OCI-M2 (cell line): Measurements from ENCODE around the gene STARD13.

ENCODE experiments used
- DNase-seq: peaks from one replicate; lab custom pipeline; 2025; ENCODE audit not compliant: unreplicated experiment; lab: John Stamatoyannopoulos, UW

The STARD13 gene

GRCh38 chr13:33310245-33311038 is 24.9 kb upstream of the STARD13 start:
- no peak for DNase-seq

GRCh38 chr13:33308863-33309262 is 23.3 kb upstream of the STARD13 start:
- no peak for DNase-seq

- DNase-seq: no peak
These were observed 22.3 kb upstream of the STARD13 start for GRCh38 chr13:33307843-33308242.

GRCh38 chr13:33303855-33304597 is 18.5 kb upstream of the STARD13 start:
- no peak for DNase-seq

- no peak for DNase-seq
These were observed 14.1 kb upstream of the STARD13 start for GRCh38 chr13:33299626-33300025.

- DNase-seq: no peak
These were observed 11.4 kb upstream of the STARD13 start for GRCh38 chr13:33296793-33297425.

- no peak for DNase-seq
These were observed 7.2 kb upstream of the STARD13 start for GRCh38 chr13:33292712-33293111.

- DNase-seq: no peak
These were observed 4.9 kb upstream of the STARD13 start for GRCh38 chr13:33290421-33290965.

- DNase-seq: no peak
These were observed 4.4 kb upstream of the STARD13 start for GRCh38 chr13:33289966-33290365.

GRCh38 chr13:33287142-33287882 is 1.8 kb upstream of the STARD13 start:
- DNase-seq: no peak

- DNase-seq: no peak
These were observed 573 bp upstream of the STARD13 start for GRCh38 chr13:33286128-33286527.

GRCh38 chr13:33284916-33285315 is 639 bp downstream of the STARD13 start:
- no peak for DNase-seq

- DNase-seq: no peak
These were observed 1.5 kb downstream of the STARD13 start for GRCh38 chr13:33284031-33284430.

- no peak for DNase-seq
These were observed 2.2 kb downstream of the STARD13 start for GRCh38 chr13:33283195-33283911.

GRCh38 chr13:33281951-33282595 is 3.5 kb downstream of the STARD13 start:
- no peak for DNase-seq

GRCh38 chr13:33280923-33281322 is 4.6 kb downstream of the STARD13 start:
- no peak for DNase-seq

- no peak for DNase-seq
These were observed 5.2 kb downstream of the STARD13 start for GRCh38 chr13:33280279-33280905.

GRCh38 chr13:33279414-33280278 is 5.9 kb downstream of the STARD13 start:
- no peak for DNase-seq
